HG03196 (cell line): ENCODE measurements around the gene KRT33B.
"Not testable (repeated sequence)": the region's sequence is repeated elsewhere in the genome, so short reads cannot be mapped to it uniquely, and the experiment has no call there.

Experiments
- ATAC-seq: cut with Tn5 transposase; IDR thresholded peaks from one replicate; pipeline ENCODE4 v1.9.1; 2021; ENCODE audit not compliant: unreplicated experiment

KRT33B gene

GRCh38 chr17:41394254-41394996 lies 24.8 kb upstream of the KRT33B start:
- no peak for ATAC-seq

GRCh38 chr17:41393826-41394225 lies 24.2 kb upstream of the KRT33B start:
- ATAC-seq = no peak

GRCh38 chr17:41393294-41393693 lies 23.7 kb upstream of the KRT33B start:
- no peak for ATAC-seq

- no peak for ATAC-seq
These were observed 22.7 kb upstream of the KRT33B start for GRCh38 chr17:41392278-41392677.

GRCh38 chr17:41391535-41391934 lies 21.9 kb upstream of the KRT33B start:
- ATAC-seq = no peak

- no peak for ATAC-seq
These were observed 20.9 kb upstream of the KRT33B start for GRCh38 chr17:41390411-41390938.

- ATAC-seq = no peak
These were observed 18.1 kb upstream of the KRT33B start for GRCh38 chr17:41387670-41388069.

GRCh38 chr17:41386227-41386626 lies 16.6 kb upstream of the KRT33B start:
- ATAC-seq = no peak

- ATAC-seq = no peak
These were observed 14.1 kb upstream of the KRT33B start for GRCh38 chr17:41383690-41384089.

- ATAC-seq = no peak
These were observed 12.8 kb upstream of the KRT33B start for GRCh38 chr17:41382394-41382793.

GRCh38 chr17:41381943-41382342 lies 12.3 kb upstream of the KRT33B start, which contains the start of gene KRT34:
Gene KRT34, minus strand, starts transcription at chr17:41382306. Its CDS starts 60 bp downstream, at chr17:41382246.
- ATAC-seq = not testable (repeated sequence)

GRCh38 chr17:41380091-41380490 lies 10.5 kb upstream of the KRT33B start:
- not testable (repeated sequence) for ATAC-seq

GRCh38 chr17:41377546-41377945 lies 7.9 kb upstream of the KRT33B start:
- no peak for ATAC-seq

- ATAC-seq = no peak
These were observed 590 bp downstream of the KRT33B start for GRCh38 chr17:41369023-41369422.

GRCh38 chr17:41367426-41368075 lies 2.1 kb downstream of the KRT33B start:
- no peak for ATAC-seq

- ATAC-seq = no peak
These were observed 3.5 kb downstream of the KRT33B start for GRCh38 chr17:41366070-41366469.

- no peak for ATAC-seq
These were observed 5.7 kb downstream of the KRT33B start for GRCh38 chr17:41363881-41364280.

GRCh38 chr17:41360296-41360995 lies 9.2 kb downstream of the KRT33B start:
- no peak for ATAC-seq

GRCh38 chr17:41354536-41354935 lies 15.1 kb downstream of the KRT33B start:
- ATAC-seq = no peak

- no peak for ATAC-seq
These were observed 16.8 kb downstream of the KRT33B start for GRCh38 chr17:41352597-41353366.

GRCh38 chr17:41351177-41351576 lies 18.4 kb downstream of the KRT33B start:
- no peak for ATAC-seq
